ENCODE measurements around the gene FAM118B.

FAM118B gene

DNA sequence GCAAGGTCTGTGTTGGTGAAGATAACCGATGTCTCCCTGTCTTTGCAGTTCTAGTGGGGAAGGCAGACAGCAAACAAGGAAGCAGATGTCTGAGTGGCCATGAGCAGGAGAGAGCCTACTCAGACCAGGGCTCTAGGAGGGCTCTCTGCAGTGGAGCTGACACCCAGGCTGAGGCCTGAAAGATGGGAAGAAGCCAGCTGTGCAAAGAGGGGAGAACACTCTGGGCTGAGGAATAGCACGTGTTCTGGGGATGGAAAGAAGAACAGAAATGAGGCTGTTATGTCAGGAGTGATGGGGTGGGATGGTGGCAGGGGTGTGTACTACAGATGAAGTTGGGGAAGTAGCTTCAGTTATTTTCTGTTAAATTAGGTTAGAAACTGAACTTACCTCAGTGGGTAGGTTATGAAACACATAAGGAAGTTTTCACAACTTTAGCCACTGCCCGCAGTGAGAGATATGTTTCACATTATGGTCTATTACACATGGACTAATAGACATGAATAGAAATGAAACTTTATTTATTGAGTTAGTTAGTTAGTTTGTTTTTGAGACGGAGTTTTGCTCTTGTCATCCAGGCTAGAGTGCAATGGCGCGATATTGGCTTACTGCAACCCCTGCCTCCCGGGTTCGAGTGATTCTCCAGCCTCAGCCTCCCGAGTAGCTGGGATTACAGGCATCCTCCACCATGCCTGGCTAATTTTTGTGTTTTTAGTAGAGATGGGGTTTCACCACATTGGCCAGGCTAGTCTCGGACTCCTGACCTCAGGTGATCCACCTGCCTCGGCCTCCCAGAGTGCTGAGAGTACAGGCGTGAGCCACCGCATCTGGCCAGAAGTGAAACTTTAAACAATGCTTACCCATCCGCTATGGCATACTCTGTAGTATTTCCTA lies 100.1 kb downstream of the FAM118B start:
- DNase-seq (ENCODE audit: low spot score), result no peak
